HG03565 (cell line): Measurements from ENCODE around the gene GPR84.
"Not testable (repeated sequence)": the region's sequence is repeated elsewhere in the genome, so short reads cannot be mapped to it uniquely, and the experiment has no call there.

Experiments used
- ATAC-seq: cut with Tn5 transposase; IDR thresholded peaks from one replicate; pipeline ENCODE4 v1.9.1; 2021; ENCODE audit warnings: mild to moderate bottlenecking, moderate library complexity; ENCODE audit not compliant: unreplicated experiment

GPR84 gene

DNA sequence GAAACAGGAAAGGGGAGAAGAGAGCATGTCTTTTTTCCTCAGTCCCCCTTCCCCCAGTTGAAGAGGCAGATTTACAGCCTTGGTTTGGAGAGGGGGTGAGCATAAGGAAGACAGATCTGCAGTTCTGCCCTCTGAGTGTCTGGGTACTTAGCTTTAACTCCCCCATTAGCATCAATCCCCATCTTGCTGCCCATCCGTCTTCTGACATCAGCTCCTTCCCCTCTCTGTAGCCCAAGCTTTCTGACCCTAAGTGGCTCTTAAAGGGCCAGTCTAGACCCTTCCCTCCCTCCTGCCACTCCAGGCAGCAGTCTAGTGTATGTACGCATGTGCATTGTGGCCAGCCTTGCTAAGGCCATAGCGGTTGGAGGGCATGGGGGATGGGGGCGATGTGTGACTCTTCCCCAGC is 7.3 kb downstream of the GPR84 start:
- ATAC-seq = no peak

DNA sequence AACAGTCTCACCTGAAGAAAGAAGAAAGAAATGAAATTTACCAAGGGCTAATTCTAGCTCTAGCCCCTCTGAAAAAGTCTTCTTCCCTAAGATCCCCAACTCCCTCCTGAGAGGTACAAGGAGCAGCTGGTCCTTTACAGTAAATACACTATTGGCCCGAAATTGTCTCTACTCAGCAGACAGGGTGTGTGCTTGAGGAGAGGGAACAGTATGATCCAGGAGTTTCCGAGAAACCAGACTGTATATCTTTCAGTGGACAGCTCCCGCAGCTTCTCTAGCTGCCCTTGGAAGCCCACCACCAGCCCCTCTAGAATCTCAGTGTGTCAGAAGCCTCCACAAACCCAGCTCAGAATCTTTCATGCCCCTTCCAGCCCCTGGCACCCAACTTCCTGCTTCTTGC is 8.1 kb downstream of the GPR84 start:
- ATAC-seq = no peak

DNA sequence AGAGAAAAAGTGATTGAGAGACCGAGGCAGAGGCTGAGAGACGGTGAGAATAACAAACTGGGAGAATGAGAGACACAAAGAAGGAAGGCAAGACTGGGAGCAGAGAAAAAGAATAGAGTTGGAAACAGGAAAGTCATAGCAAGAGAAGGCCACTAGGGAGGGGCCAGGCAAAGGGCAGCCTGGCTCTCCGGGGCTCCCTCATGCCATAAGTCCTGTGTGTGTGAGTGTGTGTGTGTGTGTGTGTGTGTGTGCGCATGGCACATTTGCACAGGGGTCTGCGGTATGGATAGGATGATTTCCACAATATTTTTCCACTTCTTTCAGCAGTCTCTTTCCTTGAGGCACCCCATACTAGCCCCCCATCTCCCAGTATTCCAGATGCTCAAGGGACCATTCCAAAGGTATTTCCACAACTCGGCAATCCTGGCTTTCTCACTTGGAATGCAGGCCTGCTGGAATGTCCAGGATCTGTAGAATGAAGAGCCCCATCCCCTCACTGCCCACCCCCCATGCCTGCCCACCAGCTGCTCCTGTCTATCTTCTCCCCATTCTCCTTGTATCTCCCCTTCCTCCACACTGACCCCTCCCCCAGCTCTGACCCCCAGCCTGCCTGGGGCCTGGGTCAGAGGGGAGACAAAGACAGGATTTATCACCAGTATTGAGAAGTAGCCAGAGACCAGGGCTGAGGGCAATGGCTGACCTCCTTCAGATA is 9.0 kb downstream of the GPR84 start:
- ATAC-seq = no peak

DNA sequence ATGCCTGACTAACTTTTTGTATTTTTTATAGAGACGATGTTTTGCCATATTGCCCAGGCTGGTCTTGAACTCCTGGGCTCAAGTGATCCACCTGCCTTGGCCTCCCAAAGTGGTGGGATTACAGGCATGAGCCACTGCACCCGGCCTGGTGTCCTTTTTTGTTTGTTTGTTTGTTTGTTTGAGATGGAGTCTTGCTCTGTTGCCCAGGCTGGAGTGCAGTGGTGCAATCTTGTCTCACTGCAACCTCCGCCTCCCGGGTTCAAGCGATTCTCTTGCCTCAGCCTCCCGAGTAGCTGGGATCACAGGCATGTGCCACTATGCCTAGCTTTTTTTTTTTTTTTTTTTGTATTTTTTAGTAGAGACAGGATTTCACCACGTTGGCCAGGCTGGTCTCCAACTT is 10.0 kb downstream of the GPR84 start:
- ATAC-seq = not testable (repeated sequence)

DNA sequence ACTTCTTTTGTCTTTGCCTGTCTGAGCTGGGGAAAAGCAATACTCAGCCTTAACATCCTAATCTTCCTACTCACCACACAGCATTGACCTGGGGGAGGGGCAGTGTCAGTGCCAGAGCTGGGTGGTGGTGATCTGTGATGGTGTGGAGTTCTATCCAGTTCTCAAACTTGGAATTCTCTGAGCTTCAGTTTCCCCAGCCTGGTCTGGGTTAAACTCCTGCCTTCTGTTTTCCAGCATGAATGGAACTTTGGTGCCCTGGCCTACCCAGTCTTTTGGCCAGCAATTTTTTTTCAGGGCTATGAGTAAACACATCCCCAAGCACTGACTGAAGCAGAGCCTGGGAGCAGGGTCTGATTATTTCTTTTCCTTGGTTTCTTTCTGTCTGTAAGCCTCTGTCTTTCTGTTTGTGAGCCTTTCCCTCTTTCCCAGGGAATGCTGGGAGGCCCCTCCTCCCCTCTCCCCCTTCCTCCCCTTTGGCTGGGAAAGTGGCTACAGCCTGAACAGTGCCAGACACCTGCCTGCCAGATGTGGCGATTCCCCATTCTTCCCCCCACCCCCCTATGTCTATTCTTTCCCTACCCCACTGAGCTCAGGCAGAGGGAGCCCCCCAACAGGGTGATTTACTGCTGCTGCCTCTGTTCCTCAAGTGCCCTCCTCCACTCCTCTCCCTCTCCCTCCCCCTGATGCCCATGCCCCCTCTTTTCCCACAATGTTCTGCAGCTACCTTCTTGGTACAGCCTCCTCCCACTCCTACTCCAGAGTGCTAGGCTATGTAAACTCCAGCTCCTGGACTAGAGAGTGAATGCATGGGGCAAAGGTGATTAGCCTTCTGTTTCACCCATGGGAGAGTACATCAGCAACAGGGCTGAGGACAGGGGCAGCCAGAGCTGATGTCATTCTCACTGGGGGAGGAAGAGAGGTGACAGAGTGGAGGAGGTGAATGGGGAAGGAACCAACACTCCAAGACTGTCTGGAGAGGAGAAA is 11.1 kb downstream of the GPR84 start:
- no peak for ATAC-seq

DNA sequence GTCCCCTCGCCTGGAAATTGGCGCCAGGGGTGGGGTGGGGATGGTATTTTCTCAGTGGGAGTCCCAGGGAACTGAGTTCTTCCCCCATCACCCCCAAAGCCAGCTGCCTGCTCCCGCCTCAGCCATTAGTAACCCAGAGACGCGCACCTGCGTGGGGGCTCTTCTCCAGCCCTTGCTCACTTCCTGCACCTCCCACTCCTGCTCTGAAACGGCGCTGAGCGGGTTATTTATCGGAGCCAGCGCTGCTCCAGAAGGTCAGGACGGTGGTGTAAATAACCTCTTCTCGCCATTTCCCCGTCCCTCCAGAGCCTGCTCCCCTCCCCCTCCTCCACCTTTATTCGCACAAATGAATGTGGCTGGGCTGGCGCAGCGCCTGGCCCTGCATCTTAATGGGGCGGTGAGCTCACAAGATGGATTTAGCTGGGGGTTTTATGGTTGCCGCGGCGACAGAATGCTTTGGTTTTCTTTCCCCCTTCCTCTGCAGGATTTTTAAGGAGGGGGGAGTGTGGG is 12.2 kb downstream of the GPR84 start:
- ATAC-seq = no peak

DNA sequence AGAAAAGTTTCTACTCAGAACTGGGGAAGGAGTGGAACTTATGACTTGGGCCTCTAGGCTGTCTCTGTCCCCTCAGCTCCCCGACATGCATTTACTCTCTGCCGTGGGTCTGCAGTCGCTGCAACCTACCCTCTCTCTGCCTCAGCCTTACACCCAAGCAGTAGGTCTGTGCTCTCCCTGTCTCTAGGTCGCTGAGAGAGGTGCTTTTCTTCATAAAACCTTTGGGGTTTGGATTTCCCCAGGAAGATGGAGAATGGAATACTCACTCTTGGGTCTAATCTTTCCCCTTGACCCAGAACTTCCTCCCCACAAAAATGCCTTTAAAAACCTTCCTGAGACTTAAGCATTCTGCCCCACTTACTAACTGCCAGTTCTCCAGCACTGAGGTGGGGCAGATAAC is 12.9 kb downstream of the GPR84 start:
- no peak for ATAC-seq

DNA sequence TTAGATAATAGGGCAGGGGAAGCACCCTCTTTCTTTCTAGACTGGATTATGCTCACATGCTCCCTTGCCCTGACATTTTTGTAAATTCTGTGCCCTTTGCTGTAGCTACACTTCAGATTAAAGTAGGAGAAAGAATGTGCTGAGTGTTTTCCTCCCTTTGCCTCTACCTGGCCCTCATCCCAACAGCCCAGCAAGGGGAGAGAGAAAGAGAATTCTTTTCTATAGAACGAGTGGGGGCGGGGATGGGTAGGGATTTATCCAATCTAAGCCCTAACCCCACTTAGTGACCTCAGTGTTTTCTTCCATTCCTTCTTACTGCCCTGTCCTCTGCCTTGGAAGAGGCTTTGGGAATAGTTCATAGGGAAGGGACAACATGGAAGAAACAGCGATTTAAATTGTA is 13.5 kb downstream of the GPR84 start:
- ATAC-seq = no peak

DNA sequence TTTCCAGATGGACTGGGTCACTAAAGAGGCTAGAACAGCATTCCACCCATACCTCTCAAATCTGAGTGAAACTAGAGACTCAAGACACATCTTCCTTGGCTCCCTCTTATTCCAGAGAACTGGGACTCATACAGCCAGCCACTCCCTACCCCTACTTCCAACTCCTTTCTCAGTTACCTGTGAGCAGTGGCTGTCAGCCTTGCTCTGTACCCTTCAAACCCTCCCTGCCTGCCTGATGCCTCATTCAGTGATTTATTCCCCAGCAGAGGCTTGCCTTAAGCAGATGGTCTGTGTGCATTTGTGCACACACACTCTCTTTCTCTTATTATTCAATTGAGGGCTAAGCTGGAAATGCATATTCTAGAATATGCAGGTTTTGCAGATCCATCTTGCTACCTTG is 14.6 kb downstream of the GPR84 start:
- ATAC-seq = no peak

DNA sequence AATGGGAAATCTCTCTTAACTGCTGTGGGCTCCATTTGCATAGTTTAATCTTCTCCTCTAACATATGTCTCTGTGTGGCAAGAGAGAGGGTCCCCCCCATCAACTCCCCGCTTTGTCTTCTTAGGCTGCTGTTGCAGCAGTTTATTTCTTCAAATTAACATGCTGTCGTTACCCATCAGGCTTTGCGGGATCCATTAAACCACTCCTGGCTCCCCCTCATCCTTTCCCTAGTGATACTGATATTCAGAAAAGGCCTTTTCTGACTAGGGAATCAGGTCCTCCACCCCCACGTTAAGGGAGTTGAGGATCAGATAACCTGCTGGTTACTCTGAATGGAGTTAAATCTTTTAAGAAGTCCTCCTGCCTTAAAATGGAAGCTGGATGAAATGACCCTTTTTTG is 15.2 kb downstream of the GPR84 start:
- no peak for ATAC-seq

DNA sequence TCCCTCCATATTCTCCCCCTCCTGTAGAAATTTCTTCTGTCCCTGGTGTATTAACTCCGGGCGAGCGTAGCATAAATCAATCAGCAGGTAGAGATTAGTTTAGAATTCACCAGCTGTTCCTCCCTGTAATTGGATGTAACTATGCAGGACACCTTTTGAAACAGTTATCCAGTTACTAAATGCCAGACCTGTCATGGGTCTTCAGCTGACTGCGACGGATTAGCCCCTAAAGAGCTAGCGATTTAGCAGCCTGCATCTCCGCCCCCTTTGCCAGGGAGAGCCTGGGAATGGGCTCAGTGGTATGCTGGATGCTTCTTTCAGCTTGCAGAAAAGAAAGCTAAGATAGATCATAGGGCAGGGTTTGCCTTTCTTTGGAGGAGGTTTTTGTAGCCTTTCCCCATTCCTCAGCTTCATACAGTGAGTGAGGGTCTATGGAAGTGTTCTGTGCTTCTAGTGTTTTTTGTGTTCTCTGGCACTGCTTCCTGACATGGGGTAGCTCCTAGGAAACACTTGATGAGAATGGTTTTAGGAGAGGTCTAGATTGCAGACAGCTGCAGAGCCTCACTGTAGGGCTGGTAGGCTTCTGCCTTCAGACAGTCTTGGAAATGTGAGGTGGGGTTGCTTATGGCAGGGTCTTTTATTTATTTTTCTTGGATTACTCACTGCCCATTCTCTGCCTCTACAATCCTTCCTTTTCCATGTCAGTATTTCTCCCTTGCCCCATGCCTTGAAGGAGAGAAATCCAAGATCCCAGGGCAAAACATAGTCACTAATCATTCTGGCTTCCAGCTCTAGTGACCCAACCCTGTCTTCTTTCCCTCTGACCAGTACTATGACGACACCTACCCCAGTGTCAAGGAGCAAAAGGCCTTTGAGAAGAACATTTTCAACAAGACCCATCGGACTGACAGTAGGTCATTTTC is 22.6 kb downstream of the GPR84 start:
- no peak for ATAC-seq

DNA sequence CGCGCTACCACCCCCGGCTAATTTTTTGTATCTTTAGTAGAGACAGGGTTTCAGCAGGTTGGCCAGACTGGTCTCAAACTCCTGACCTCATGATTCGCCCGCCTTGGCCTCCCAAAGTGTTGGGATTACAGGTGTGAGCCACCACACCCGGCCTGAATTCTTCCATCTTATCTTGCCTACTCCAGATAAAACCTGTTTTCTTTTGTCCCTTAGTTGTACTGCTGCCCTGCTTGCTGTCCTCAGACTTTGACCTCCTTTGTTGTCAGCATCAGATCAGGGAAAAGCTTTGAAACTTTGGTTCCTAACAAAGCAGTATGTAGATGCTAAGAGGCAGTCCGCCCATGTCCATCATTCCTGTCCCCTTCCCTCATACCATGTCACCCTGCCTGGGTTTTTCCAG is 23.4 kb downstream of the GPR84 start:
- ATAC-seq = no peak

DNA sequence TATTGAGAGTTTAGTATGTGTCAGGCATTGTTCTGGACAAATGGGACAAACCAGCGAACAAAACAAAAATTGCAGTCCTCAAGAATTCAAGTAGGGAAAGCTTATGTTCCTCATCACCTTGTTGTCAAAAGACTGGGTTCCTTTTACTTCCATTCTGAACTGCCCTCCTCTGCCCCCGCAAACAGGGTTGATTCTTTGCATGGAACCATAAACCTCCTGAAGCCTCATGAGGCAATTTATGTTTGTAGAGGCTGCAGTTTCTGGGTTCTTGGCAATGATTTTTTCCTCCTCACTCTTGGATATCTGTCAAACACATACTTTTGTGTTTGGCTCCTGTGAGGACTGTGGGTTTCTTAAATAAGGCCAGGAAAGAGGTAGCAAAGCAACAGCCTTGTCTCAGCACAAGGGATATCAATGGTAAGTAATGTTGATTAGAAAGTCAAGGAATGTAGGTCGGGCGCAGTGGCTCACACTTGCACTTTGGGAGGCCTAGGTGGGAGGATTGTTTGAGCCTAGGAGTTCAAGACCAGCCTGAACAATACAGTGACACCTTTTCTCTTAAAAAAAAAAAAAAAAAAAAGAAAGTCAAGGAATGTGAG is 25.5 kb downstream of the GPR84 start:
- ATAC-seq = no peak

DNA sequence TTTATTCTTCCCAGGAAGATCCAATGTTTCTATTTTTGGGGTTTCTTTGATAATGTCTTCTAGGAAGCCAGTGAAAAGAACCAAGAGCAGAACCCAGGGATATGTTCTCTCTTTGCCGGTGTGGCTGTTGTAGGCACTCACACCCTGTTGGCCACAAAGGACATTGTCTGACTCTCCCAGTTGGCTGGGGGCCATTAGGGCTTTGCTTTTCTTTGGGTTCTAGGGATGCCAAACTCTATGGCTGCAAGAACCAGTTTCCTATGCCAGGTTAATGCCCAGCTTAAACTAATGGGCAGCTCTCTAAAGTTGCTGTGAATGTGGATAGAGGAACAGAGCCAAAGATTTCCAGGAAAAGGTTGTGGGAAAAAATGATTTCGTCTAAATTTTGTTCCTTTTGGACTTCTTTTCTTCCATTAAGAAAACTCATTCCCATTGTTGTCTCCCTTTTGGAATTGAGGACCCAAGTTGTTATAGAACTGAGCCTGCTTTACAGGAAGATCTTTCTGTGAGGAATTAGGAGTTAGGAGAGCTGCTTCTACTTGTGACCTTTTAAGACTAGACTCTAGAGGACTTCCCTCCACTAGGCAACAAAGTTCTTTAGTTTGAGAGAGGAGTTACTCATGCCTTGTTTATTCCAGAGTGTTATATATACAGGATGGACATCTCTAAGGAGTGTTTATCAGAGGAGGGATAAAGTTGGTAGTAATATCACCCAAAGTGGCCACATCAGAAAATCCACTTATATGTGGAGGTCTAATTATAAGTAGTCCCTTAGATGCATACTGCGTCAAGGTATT is 26.2 kb downstream of the GPR84 start:
- ATAC-seq = no peak

DNA sequence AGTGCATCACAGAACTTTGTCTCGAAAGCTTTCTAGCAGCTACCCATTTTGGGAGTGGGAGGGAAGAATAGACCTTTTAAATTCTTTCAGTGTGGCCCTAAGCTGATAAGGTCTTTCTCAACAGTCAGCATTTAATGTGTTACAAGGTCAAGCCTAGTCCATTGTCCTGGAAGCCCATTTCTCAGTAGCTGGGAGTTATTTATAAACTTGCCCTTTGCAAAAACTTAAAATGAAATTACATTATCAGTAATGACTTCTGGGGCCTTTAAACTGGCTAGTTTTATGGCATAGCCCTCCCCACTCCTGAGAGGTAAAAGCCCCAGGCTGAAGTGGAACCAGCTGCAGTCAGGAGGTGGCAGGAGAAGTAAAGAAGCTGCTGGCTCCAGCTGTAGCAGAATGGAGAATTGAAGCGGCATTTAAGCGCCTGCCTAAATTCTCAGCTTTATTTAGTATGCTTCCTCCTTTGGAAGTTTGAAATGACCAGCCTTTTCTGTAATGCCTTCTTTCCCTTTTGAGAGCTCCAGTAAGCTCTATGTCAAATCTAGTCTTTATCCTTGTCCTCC is 26.9 kb downstream of the GPR84 start:
- no peak for ATAC-seq

DNA sequence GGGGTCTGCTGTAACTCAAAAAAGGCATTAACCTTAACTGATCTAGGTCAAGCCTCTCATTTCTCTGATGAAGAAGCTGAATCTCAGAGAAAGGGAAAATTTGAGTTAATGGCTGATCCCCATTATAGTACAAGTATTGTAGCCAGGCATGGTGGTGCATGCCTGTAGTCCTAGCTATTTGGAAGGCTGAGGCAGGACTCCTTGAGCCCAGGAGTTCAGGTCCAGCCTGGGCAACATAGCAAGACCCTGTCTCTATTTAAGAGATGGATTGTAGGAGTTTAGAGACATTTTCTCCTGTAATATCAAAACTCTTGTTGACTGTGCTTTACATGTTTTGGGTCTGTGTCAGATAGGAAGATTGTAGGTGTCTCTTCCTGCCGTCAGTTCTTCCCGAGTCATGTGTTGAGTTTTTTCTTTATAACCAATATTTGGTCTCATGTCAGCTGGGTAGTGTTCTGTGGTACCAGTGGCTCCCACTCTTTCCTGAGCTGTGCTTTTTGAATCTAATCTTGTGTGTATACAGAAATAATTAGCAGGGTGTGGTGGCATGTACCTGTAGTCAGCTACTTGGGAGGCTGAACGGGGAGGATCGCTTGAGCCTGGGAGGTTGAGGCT is 30.8 kb downstream of the GPR84 start:
- ATAC-seq = no peak

DNA sequence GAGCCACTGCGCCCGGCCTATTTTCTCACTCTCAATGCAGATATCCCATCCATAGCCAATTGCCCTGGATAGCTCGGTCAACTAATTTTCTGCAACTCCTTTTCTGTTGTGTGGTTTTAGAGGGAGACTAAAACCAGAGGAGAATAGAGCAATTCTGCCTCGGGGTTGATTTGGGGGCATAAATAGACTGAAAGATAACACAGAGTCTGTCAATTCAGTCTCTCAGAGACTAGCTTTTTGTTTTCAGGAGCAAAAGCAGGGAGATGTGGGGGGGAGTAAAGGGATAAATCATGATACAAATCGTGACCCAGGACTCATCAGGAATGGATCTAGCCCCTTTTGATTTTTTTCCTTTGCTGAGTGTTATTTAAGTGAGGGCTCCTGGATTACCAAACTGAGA is 32.8 kb downstream of the GPR84 start:
- no peak for ATAC-seq

DNA sequence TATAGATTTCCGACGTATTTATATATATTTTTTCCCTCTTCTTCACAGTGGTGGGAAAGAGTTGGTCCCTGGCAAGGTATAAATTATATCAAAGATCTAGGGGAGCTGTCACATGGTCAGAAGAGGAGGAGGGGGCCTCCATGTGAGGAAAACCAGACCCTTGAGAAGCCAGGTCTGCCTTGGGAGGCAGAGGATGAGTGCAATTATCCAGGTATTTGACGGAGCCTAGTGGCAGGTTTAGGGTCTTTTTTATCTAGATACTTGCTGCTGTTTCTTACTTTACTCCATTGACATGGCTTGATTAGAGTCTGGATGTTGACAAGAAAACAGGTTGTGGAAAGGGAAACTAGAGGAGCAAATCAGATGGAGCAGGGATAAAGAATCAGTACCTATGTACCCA is 33.8 kb downstream of the GPR84 start:
- no peak for ATAC-seq

DNA sequence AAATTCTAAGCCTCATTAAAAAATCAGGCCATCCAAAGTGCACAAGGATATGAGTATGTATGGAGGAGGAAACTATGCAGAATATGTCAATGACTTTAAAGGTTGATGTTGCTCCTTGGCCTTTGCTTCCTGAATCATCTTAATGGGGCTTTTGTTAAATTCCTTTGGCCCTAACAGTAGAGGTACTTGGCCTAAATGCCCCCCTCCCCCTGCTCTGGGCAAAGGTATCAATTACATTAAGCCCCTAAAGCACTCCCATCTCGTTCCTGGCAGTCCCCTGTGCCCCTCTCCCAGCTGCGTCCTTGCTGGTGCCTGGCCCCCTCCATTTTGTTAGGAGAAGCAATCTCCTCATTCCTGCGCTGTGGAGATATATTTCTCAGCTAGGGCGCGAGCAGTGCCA is 34.5 kb downstream of the GPR84 start:
- no peak for ATAC-seq
